ENCODE measurements around the gene VSX1. TPM values are rescaled to one million over a fixed set of nuclear protein-coding genes. Genes with fewer than 3 reads are reported as not detected.

VSX1 gene
- polyA plus RNA-seq, 1 of the 3 experiments (the other 2 are of a cell fraction), result not detected

DNA sequence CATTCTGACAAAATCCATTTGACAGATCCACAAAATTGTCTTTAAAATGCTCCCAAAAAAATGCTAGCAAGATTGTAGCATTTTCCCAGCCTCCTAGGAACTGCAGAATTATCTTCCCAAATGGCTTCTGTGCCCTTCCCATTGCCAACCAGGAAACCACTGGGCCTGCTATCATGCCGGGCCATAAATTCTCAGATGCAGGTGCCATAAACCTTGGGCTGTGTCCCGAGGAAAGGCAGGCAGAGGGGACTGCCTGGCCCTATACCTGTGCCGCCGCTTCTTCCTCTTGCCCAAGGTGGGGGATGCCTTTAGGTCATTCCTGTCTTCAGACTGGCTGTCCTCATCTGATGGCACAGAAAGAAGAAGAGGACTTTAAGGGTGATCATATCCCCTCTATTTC lies 2.8 kb downstream of the VSX1 start:
- POLR2A ChIA-PET, result no interaction called here
- H3K4me2 ChIP-seq, result no peak overlapping the region
- H3K27me3 ChIP-seq (ENCODE audit: insufficient read depth), result peaks cover 79% of the 10 kb centered on the region
- no peaks in the 10 kb centered on the region for H3K9me2 ChIP-seq
- H3K9me3 ChIP-seq, result no peaks in the 10 kb centered on the region
- no peak overlapping the region for H2AFZ ChIP-seq (ENCODE audit: low read depth)
- TF ChIP-seq MEF2A (IDR thresholded peaks at IDR 0.05; ENCODE audit: borderline replicate concordance, low read depth), result no peak
- no peak for TF ChIP-seq REST (IDR thresholded peaks at IDR 0.05; ENCODE audit: low read depth, low read length)
- TF ChIP-seq EP300 (IDR thresholded peaks at IDR 0.05; ENCODE audit: borderline replicate concordance in 1 of 2, low read depth in 1 of 2, low read length in 1 of 2), result no peak
- TF ChIP-seq GATA2 (CRISPR knock-in tag; IDR thresholded peaks at IDR 0.05), result no peak
- TF ChIP-seq, protein P1, sequence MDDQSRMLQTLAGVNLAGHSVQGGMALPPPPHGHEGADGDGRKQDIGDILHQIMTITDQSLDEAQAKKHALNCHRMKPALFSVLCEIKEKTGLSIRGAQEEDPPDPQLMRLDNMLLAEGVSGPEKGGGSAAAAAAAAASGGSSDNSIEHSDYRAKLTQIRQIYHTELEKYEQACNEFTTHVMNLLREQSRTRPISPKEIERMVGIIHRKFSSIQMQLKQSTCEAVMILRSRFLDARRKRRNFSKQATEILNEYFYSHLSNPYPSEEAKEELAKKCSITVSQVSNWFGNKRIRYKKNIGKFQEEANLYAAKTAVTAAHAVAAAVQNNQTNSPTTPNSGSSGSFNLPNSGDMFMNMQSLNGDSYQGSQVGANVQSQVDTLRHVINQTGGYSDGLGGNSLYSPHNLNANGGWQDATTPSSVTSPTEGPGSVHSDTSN (IDR thresholded peaks at IDR 0.05), result no peak
- TF ChIP-seq YY1 (IDR thresholded peaks at IDR 0.05; ENCODE audit: low read depth), result no peak
- no peak for TF ChIP-seq RFX5 (IDR thresholded peaks at IDR 0.05; ENCODE audit: low read length)
- no peak for TF ChIP-seq NRF1 (IDR thresholded peaks at IDR 0.05; ENCODE audit: low read depth, low read length)
- TF ChIP-seq, protein P2, sequence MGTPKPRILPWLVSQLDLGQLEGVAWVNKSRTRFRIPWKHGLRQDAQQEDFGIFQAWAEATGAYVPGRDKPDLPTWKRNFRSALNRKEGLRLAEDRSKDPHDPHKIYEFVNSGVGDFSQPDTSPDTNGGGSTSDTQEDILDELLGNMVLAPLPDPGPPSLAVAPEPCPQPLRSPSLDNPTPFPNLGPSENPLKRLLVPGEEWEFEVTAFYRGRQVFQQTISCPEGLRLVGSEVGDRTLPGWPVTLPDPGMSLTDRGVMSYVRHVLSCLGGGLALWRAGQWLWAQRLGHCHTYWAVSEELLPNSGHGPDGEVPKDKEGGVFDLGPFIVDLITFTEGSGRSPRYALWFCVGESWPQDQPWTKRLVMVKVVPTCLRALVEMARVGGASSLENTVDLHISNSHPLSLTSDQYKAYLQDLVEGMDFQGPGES (IDR thresholded peaks at IDR 0.05; ENCODE audit: low read depth, low read length), result no peak
- TF ChIP-seq FOSL2 (IDR thresholded peaks at IDR 0.05; ENCODE audit: borderline replicate concordance, low read depth), result no peak
- TF ChIP-seq USF1 (IDR thresholded peaks at IDR 0.05; ENCODE audit: borderline replicate concordance, low read depth), result no peak
- TF ChIP-seq RXRA (IDR thresholded peaks at IDR 0.05; ENCODE audit: borderline replicate concordance, low read depth), result no peak
- TF ChIP-seq FOXJ3 (CRISPR knock-in tag; IDR thresholded peaks at IDR 0.05), result no peak
- no peak for TF ChIP-seq ZBTB33 (IDR thresholded peaks at IDR 0.05; ENCODE audit: borderline replicate concordance, low read depth)
- TF ChIP-seq EZH2phosphoT487 (IDR thresholded peaks at IDR 0.05; ENCODE audit: borderline replicate concordance, low read depth), result no peak
- no peak for TF ChIP-seq JUND (IDR thresholded peaks at IDR 0.05)
- no peak for TF ChIP-seq TEAD4 (IDR thresholded peaks at IDR 0.05; ENCODE audit: borderline replicate concordance, insufficient read depth)
- no peak for TF ChIP-seq TCF12 (IDR thresholded peaks at IDR 0.05)
- no peak for TF ChIP-seq FOXM1 (IDR thresholded peaks at IDR 0.05; ENCODE audit: low read depth)
- H3K79me2 ChIP-seq (ENCODE audit: insufficient read depth), result no peaks in the 10 kb centered on the region
- CTCF ChIA-PET, result no interaction called here
- H3K4me3 ChIP-seq (ENCODE audit: low read depth in 2 of 2, low read length in 1 of 2), result no peak overlapping the region
- H3K4me1 ChIP-seq (ENCODE audit: control insufficient read depth in 1 of 2, insufficient read depth in 2 of 2, low read depth in 1 of 2, low read length in 1 of 2), result peaks cover 5 to 9% of the 10 kb centered on the region in 2 experiments; a peak in 1 of 4 replicates
- DNase-seq, result no peak
- WGBS (ENCODE audit: low lambda C conversion rate), result 58% methylated on average over 4 of the region's 4 CpGs
- no peaks in the 10 kb centered on the region for H3F3A ChIP-seq (replicated peaks; ENCODE audit: insufficient read depth)
- no peak overlapping the region for H3K27ac ChIP-seq (ENCODE audit: low read depth in 2 of 2, low read length in 1 of 2)
- H3K9ac ChIP-seq, result no peak overlapping the region
- H3K36me3 ChIP-seq (replicated peaks in 1 of 2; ENCODE audit: control insufficient read depth in 1 of 2, insufficient read depth in 2 of 2, low read length in 1 of 2), result no peaks in the 10 kb centered on the region
- no peaks in the 10 kb centered on the region for H4K20me1 ChIP-seq (ENCODE audit: insufficient read depth)

Data from SK-N-SH (cell line).